Keratinocyte (primary cell): ENCODE measurements around the gene PDK4. TPM values are rescaled to one million over a fixed set of nuclear protein-coding genes. Genes with fewer than 3 reads are reported as not detected.
"Not testable (repeated sequence)": the region's sequence is repeated elsewhere in the genome, so short reads cannot be mapped to it uniquely, and the experiment has no call there.

Source experiments
- DNase-seq: peaks from one replicate; pipeline ENCODE4 v3.0.0-alpha.2; 2011; ENCODE audit warnings: low read depth, missing footprints, low spot score
- FAIRE-seq: peaks from 2 replicates; lab custom pipeline; 2011; peaks lifted over from hg19 to GRCh38; lab: Jason Lieb, UNC
- H2AFZ ChIP-seq: 2 replicates; pipeline ENCODE4 v1.6.0; 2012; ENCODE audit warnings: low read length, control low read depth, inconsistent platforms; ENCODE audit not compliant: control insufficient read depth
- H3K27ac ChIP-seq: 2 replicates; pipeline ENCODE4 v1.5.1; 2011; ENCODE audit warnings: low read length; ENCODE audit not compliant: control insufficient read depth, insufficient read depth
- H3K27me3 ChIP-seq: 3 replicates; pipeline ENCODE4 v1.6.0; 2011; ENCODE audit warnings: low read length; ENCODE audit not compliant: control insufficient read depth, insufficient read depth; ENCODE audit errors: extremely low read depth
- H3K36me3 ChIP-seq, 2 experiments: 2 replicates in 1 of 2; 3 replicates in 1 of 2; pipeline ENCODE4 v1.5.1; 2011; ENCODE audit warnings: low read length in 2 of 2, mild to moderate bottlenecking in 1 of 2; ENCODE audit not compliant: control insufficient read depth in 2 of 2, insufficient read depth in 2 of 2; ENCODE audit errors: extremely low read depth in 1 of 2
- H3K4me1 ChIP-seq: 3 replicates; pipeline ENCODE4 v1.5.1; 2011; ENCODE audit warnings: low read length; ENCODE audit not compliant: control insufficient read depth, insufficient read depth; ENCODE audit errors: extremely low read depth
- H3K4me2 ChIP-seq: 3 replicates; pipeline ENCODE4 v1.6.0; 2011; ENCODE audit warnings: low read depth, low read length; ENCODE audit not compliant: control insufficient read depth, insufficient read depth; ENCODE audit errors: extremely low read depth
- H3K4me3 ChIP-seq, 3 experiments: fragments of 200-600 bp in 1 of 3; sonication (generic) in 1 of 3; 2 replicates in 2 of 3; 3 replicates in 1 of 3; pipeline ENCODE4 v1.5.1; 2011 to 2016; ENCODE audit warnings: low read length in 3 of 3, mild to moderate bottlenecking in 3 of 3, control low read depth in 2 of 3, inconsistent platforms in 1 of 3, low read depth in 1 of 3, mixed read lengths in 1 of 3, mixed run types in 1 of 3, moderate library complexity in 1 of 3; ENCODE audit not compliant: control insufficient read depth in 2 of 3, insufficient read depth in 2 of 3; ENCODE audit errors: extremely low read depth in 1 of 3
- H3K79me2 ChIP-seq: 2 replicates; pipeline ENCODE4 v1.6.0; 2012; ENCODE audit warnings: low read length; ENCODE audit not compliant: control insufficient read depth, insufficient read depth
- H3K9ac ChIP-seq: 3 replicates; pipeline ENCODE4 v1.6.0; 2011; ENCODE audit warnings: low read length; ENCODE audit not compliant: control insufficient read depth, insufficient read depth; ENCODE audit errors: extremely low read depth
- H3K9me1 ChIP-seq: 3 replicates; pipeline ENCODE4 v1.6.0; 2011; ENCODE audit warnings: low read length; ENCODE audit not compliant: control insufficient read depth, insufficient read depth; ENCODE audit errors: extremely low read depth
- H3K9me3 ChIP-seq: 2 replicates; pipeline ENCODE4 v1.5.1; 2012; ENCODE audit warnings: low read depth, low read length; ENCODE audit not compliant: control insufficient read depth
- H4K20me1 ChIP-seq: 3 replicates; pipeline ENCODE4 v1.6.0; 2011; ENCODE audit warnings: low read length; ENCODE audit not compliant: control insufficient read depth, insufficient read depth; ENCODE audit errors: extremely low read depth
- CTCF ChIP-seq, 3 experiments: IDR thresholded peaks in 1 of 3; conservative IDR thresholded peaks in 1 of 3; optimal IDR thresholded peaks in 1 of 3; 2 replicates in 2 of 3; 3 replicates in 1 of 3; pipeline versions ENCODE3 to v1.5.1; 2011; ENCODE audit warnings: low read length in 3 of 3, mild to moderate bottlenecking in 3 of 3, moderate library complexity in 2 of 3, control low read depth in 1 of 3, inconsistent platforms in 1 of 3; ENCODE audit not compliant: insufficient read depth in 2 of 3; ENCODE audit errors: extremely low read depth in 1 of 3
- EZH2 ChIP-seq: IDR thresholded peaks from one replicate; pipeline ENCODE4 v1.6.1; 2012; ENCODE audit warnings: inconsistent platforms, mild to moderate bottlenecking, low read length, moderate library complexity
- dilution Hi-C: fragments of 300-500 bp; cut with MboI; formaldehyde crosslinking; loops from one replicate; pipeline ENCODE4 v1.7.0; 2020; ENCODE audit warnings: low sequenced_read_pairs; ENCODE audit not compliant: extremely low pct_ligation_motif_present
- polyA plus RNA-seq, 5 experiments: library from polyadenylated mRNA; depleted of rRNA in 3 of 5; stranded (reverse) in 3 of 5; stranded (forward) in 1 of 5; unstranded in 1 of 5; fragments of >200 nt; gene quantifications; 1 replicate in 1 of 5; 2 replicates in 3 of 5; 3 replicates in 1 of 5; pipeline versions ENCODE4 v1.2.1 to v1.2.3, GENCODE V29; 2011 to 2012; ENCODE audit warnings: missing spikeins in 2 of 5, low read depth in 1 of 5, low replicate concordance in 1 of 5

The PDK4 gene
- polyA plus RNA-seq, 1 donor (not counting 4 experiments of a cell fraction or from before 2014, with no cell fraction given), result not detected

- H3K4me2 ChIP-seq, result no peak overlapping the region
- no peak overlapping the region for H3K27ac ChIP-seq
- no peaks in the 10 kb centered on the region for H3K27me3 ChIP-seq
- H3K4me1 ChIP-seq, result peaks cover 7% of the 10 kb centered on the region
- H3K9ac ChIP-seq, result no peak overlapping the region
- H3K9me1 ChIP-seq, result no peaks in the 10 kb centered on the region
- H3K36me3 ChIP-seq, result no peaks in the 10 kb centered on the region
- H3K4me3 ChIP-seq, result no peak overlapping the region
- dilution Hi-C loops, result no loop called here
- H3K9me3 ChIP-seq, result no peaks in the 10 kb centered on the region
- FAIRE-seq (no peak), DNase-seq (no peak)
- no peak overlapping the region for H2AFZ ChIP-seq
- TF ChIP-seq EZH2, result no peak
- no peak for TF ChIP-seq CTCF (optimal IDR thresholded peaks at IDR 0.05 in 1 of 3, IDR thresholded peaks at IDR 0.05 in 1 of 3, conservative IDR thresholded peaks at IDR 0.05 in 1 of 3; ENCODE audit: extremely low read depth in 1 of 3, insufficient read depth in 2 of 3, low read length in 3 of 3)
- H3K79me2 ChIP-seq, result no peaks in the 10 kb centered on the region
- H4K20me1 ChIP-seq, result no peaks in the 10 kb centered on the region
Measured at GRCh38 chr7:95553939-95554338, 42.4 kb downstream of the PDK4 start.

DNA sequence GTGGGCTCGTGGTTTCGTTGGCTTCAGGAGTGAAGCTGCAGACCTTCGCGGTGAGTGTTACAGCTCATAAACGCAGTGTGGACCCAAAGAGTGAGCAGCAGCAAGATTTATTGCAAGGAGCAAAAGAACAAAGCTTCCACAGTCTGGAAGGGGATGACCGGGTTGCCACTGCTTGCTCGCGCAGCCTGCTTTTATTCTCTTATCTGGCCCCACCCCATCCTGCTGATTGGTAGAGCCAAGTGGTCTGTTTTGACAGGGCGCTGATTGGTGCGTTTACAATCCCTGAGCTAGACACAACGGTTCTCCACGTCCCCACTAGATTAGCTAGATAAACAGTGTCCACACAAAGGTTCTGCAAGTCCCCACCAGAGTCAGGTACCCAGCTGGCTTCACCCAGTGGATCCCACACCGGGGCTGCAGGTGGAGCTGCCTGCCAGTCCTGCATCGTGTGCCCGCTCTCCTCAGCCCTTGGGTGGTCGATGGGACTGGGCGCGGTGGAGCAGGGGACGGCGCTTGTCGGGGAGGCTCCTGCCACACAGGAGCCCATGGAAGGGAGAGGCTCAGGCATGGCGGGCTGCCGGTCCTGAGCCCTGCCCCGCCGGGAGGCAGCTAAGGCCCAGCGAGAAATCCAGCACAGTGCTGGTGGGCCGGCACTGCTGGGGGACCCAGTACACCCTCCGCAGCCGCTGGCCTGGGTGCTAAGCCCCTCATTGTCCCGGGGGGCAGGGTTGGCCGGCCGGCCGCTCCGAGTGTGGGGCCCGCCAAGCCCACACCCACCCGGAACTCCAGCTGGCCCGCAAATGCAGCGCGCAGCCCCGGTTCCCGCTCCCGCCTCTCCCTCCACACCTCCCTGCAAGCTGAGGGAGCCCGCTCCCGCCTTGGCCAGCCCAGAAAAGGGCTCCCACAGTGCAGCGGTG, 44.0 kb downstream of the PDK4 start:
- H3K79me2 ChIP-seq, FAIRE-seq, dilution Hi-C loops, H2AFZ ChIP-seq, H3K4me2 ChIP-seq, H3K9me1 ChIP-seq, H3K27me3 ChIP-seq, H3K9me3 ChIP-seq, H3K36me3 ChIP-seq, H3K9ac ChIP-seq, DNase-seq, H3K4me1 ChIP-seq, H4K20me1 ChIP-seq, H3K27ac ChIP-seq, H3K4me3 ChIP-seq: not testable (repeated sequence)
